Body of pancreas (tissue), 4 donors: ENCODE results near the gene SPG21. TPM values are rescaled to one million over a fixed set of nuclear protein-coding genes. Genes with fewer than 3 reads are reported as not detected.

Experiments used
- ATAC-seq: fragments of 150-250 bp; one replicate; pipeline ENCODE4 v1.9.1; 2016
- DNase-seq, 4 donors: peaks; one replicate each; pipeline ENCODE4 v3.0.0-alpha.2; 2019
- H3K27ac ChIP-seq, 4 donors: fragments of 200-600 bp; sonication (generic); 1 replicate in 3 of 4; 2 replicates in 1 of 4; pipeline versions ENCODE4 v1.5.1 to v1.6.1; 2016 to 2019; ENCODE audit warnings: mild to moderate bottlenecking in 1 of 4, mixed read lengths in 1 of 4, moderate library complexity in 1 of 4
- H3K27me3 ChIP-seq, 2 donors: fragments of 200-600 bp; sonication (generic); one replicate each; pipeline ENCODE4 v1.6.0; 2016; ENCODE audit warnings: mild to moderate bottlenecking in 1 of 2
- H3K36me3 ChIP-seq, 2 donors: fragments of 200-600 bp; sonication (generic); replicated peaks in 1 of 2; 2 replicates each; pipeline ENCODE4 v1.5.1; 2016; ENCODE audit warnings: low read depth in 2 of 2; ENCODE audit not compliant: insufficient read depth in 1 of 2
- H3K4me1 ChIP-seq: fragments of 200-600 bp; sonication (generic); one replicate; pipeline ENCODE4 v1.6.0; 2016
- H3K4me3 ChIP-seq, 2 donors: fragments of 200-600 bp; sonication (generic); 1 replicate in 1 of 2; 2 replicates in 1 of 2; pipeline ENCODE4 v1.5.1; 2016 to 2019
- H3K9me3 ChIP-seq, 3 donors: fragments of 200-600 bp; sonication (generic); 1 replicate in 2 of 3; 2 replicates in 1 of 3; pipeline ENCODE4 v1.5.1; 2016
- CTCF ChIP-seq, 7 experiments: fragments of 450-650 bp in 4 of 7; fragments of 200-600 bp in 3 of 7; sonication (generic) in 3 of 7; IDR thresholded peaks; one replicate each; pipeline ENCODE4 v1.5.1; 2016 to 2019; ENCODE audit warnings: antibody characterized with exemption in 7 of 7
- POLR2A ChIP-seq, 3 donors: fragments of 450-650 bp; IDR thresholded peaks; one replicate each; pipeline ENCODE4 v1.6.1; 2016; ENCODE audit warnings: antibody characterized with exemption in 3 of 3, mild to moderate bottlenecking in 2 of 3
- WGBS, 2 donors: methylation state at CpG; one replicate each; pipeline ENCODE4 v1.1.5; 2017; 5-methylcytosine and 5-hydroxymethylcytosine counted together
- intact Hi-C: fragments of 100-400 bp; cut with DNase I; formaldehyde crosslinking; loops from one replicate; pipeline ENCODE4 v1.15.1; 2023
- total RNA-seq, 2 donors: library from RNA; depleted of rRNA; stranded (reverse); fragments of >200 nt; gene quantifications; one replicate each; pipeline ENCODE4 v1.1.0, GENCODE V29; 2016

SPG21 gene
- total RNA-seq, 2 donors from 2014 or later: 33.0 to 46.4 TPM

DNA sequence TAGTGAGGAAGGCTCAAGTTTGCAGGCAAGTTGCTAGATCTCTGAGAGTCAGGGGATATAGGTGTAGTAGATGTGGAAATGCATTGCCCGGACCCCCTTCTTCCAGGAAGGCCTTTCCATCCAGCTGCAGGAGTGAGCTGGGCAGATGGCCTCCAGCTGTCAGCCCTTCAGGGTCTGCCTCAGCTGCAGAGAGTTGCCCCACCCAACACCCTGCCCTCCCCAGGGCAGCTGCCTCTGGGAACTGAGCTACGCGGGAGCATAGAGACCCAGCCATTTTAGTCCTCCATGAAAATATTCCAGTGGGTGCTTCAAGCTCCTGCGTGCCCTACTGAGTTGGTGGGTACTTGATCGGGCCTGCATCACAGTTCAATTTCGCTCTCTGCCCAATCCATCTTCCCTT is 29.6 kb downstream of the SPG21 start:
- no peak for TF ChIP-seq CTCF (IDR thresholded peaks at IDR 0.05)
- TF ChIP-seq POLR2A (IDR thresholded peaks at IDR 0.05): no peak
- 94 to 97% methylated on average over 6 of the region's 6 CpGs for WGBS, 2 donors
- no peaks in the 10 kb centered on the region for H3K4me1 ChIP-seq
- intact Hi-C loops: no loop called here
- peaks cover 6 to 25% of the 10 kb centered on the region in 2 donors for H3K36me3 ChIP-seq
- H3K27ac ChIP-seq: no peak overlapping the region
- no peak for DNase-seq
- no peaks in the 10 kb centered on the region for H3K27me3 ChIP-seq
- no peak overlapping the region for H3K4me3 ChIP-seq
- no peak for ATAC-seq
- no peaks in the 10 kb centered on the region for H3K9me3 ChIP-seq

GRCh38 chr15:64959128-64959527 is 30.6 kb downstream of the SPG21 start:
- WGBS, 2 donors: 94% methylated on average over 9 of the region's 9 CpGs
- no peaks in the 10 kb centered on the region for H3K9me3 ChIP-seq
- H3K27ac ChIP-seq: no peak overlapping the region
- DNase-seq: no peak
- no peaks in the 10 kb centered on the region for H3K4me1 ChIP-seq
- peaks cover 6 to 15% of the 10 kb centered on the region in 2 donors for H3K36me3 ChIP-seq
- TF ChIP-seq CTCF (IDR thresholded peaks at IDR 0.05) (no peak), POLR2A (IDR thresholded peaks at IDR 0.05) (no peak)
- ATAC-seq: no peak
- no peaks in the 10 kb centered on the region for H3K27me3 ChIP-seq
- no peak overlapping the region for H3K4me3 ChIP-seq
- intact Hi-C loops: no loop called here

GRCh38 chr15:64954395-64954794 is 35.3 kb downstream of the SPG21 start:
- no peak for TF ChIP-seq CTCF (IDR thresholded peaks at IDR 0.05)
- no peak for TF ChIP-seq POLR2A (IDR thresholded peaks at IDR 0.05)
- DNase-seq: no peak
- Histone ChIP-seq H3K27ac (no peak overlapping the region), H3K4me3 (no peak overlapping the region), H3K27me3 (no peaks in the 10 kb centered on the region), H3K36me3 (no peaks in the 10 kb centered on the region), H3K9me3 (no peaks in the 10 kb centered on the region), H3K4me1 (no peaks in the 10 kb centered on the region)
- intact Hi-C loops: no loop called here
- no peak for ATAC-seq
- WGBS, 2 donors: 54 to 94% methylated on average over 2 of the region's 3 CpGs

GRCh38 chr15:64951777-64952418 is 37.8 kb downstream of the SPG21 start:
- 82 to 94% methylated on average over 2 of the region's 2 CpGs for WGBS, 2 donors

More at GRCh38 chr15:64951777-64952418, 37.8 kb downstream of the SPG21 start:
- DNase-seq (no peak), ATAC-seq (no peak)
- H3K27ac ChIP-seq: no peak overlapping the region
- H3K27me3 ChIP-seq: no peaks in the 10 kb centered on the region
- no peak for TF ChIP-seq CTCF (IDR thresholded peaks at IDR 0.05)
- TF ChIP-seq POLR2A (IDR thresholded peaks at IDR 0.05): no peak
- no peaks in the 10 kb centered on the region for H3K9me3 ChIP-seq
- H3K36me3 ChIP-seq: no peaks in the 10 kb centered on the region
- H3K4me1 ChIP-seq: no peaks in the 10 kb centered on the region
- H3K4me3 ChIP-seq: no peak overlapping the region
- intact Hi-C loops: no loop called here
